Ovary (tissue), 9 donors: Measurements from ENCODE around the gene WDR49. TPM values are rescaled to one million over a fixed set of nuclear protein-coding genes. Genes with fewer than 3 reads are reported as not detected.

Source experiments
- DNase-seq, 5 donors: peaks; one replicate each; pipeline ENCODE4 v3.0.0-alpha.2; 2019 to 2020
- H3K27ac ChIP-seq, 2 donors: fragments of 200-600 bp; one replicate each; pipeline versions ENCODE4 v1.5.1 to v1.8.0; 2019 to 2022
- H3K27me3 ChIP-seq: fragments of 200-600 bp; one replicate; pipeline ENCODE4 v1.8.0; 2022
- H3K36me3 ChIP-seq: fragments of 200-600 bp; sonication (generic); one replicate; pipeline ENCODE4 v1.5.1; 2019
- H3K4me1 ChIP-seq: one replicate; pipeline ENCODE4 v1.8.1; 2013; ENCODE audit warnings: mild to moderate bottlenecking, moderate library complexity; ENCODE audit not compliant: insufficient read depth
- H3K4me3 ChIP-seq: fragments of 200-600 bp; sonication (generic); one replicate; pipeline ENCODE4 v1.5.1; 2017
- H3K9me3 ChIP-seq, 2 donors: fragments of 200-600 bp in 1 of 2; sonication (generic) in 1 of 2; one replicate each; pipeline versions ENCODE4 v1.5.1 to v1.8.1; 2013 to 2019; ENCODE audit warnings: mild to moderate bottlenecking in 1 of 2, moderate library complexity in 1 of 2
- EP300 ChIP-seq: sonication (generic); formaldehyde crosslinking; IDR thresholded peaks from one replicate; pipeline ENCODE4 v1.6.1; 2017; ENCODE audit warnings: antibody characterized with exemption
- POLR2A ChIP-seq: fragments of 450-650 bp; IDR thresholded peaks from one replicate; pipeline ENCODE4 v1.6.1; 2017; ENCODE audit warnings: antibody characterized with exemption, mild to moderate bottlenecking, moderate library complexity
- WGBS, 3 donors: extraction: QIAGEN DNeasy Blood & Tissue Kit in 1 of 3; methylation state at CpG; one replicate each; pipeline versions ENCODE4 v1.1.5 to v1.1.7; 2013 to 2017; 5-methylcytosine and 5-hydroxymethylcytosine counted together
- intact Hi-C, 4 donors: fragments of 100-400 bp; cut with DNase I; formaldehyde crosslinking; loops; one replicate each; pipeline versions ENCODE4 v1.11.0 to v1.15.1; 2022 to 2023
- polyA plus RNA-seq, 2 donors: library from polyadenylated mRNA; stranded (reverse); fragments of 200-250 nt in 1 of 2; fragments of 350-450 nt in 1 of 2; fragmentation: Illumina TruSeq in 1 of 2; extraction: RNeasy Lipid Tissue Mini Kit (QIAGEN cat#74804) in 1 of 2; gene quantifications; one replicate each; pipeline ENCODE4 v1.2.3, GENCODE V29; 2013 to 2014
- total RNA-seq, 7 donors: library from RNA; depleted of rRNA in 2 of 7; stranded (reverse); fragments of >200 nt in 2 of 7; fragmentation: NEBNext Ultra II Directional in 3 of 7; extraction: Animal tissue kit (Norgen Biotek cat#: 25700) in 3 of 7; gene quantifications; one replicate each; pipeline versions ENCODE4 v1.1.0 to v1.2.4, GENCODE V29; 2016 to 2023
- TF ChIP-seq, protein P1 (sequence below), 3 donors: fragments of 450-650 bp in 2 of 3; fragments of 200-600 bp in 1 of 3; IDR thresholded peaks; one replicate each; pipeline versions ENCODE4 v1.5.1 to v1.8.0; 2016 to 2022; ENCODE audit warnings: antibody characterized with exemption in 3 of 3, mild to moderate bottlenecking in 1 of 3
- donor health status: DM: no; HTN: no; CAD: no; lungs with moderate emphysema.
- donor health status: DM: no; HTN: no; CAD: no.
- donor health status: Bipolar disorder and iron deficiency.
- donor health status: DM: yes; HTN: yes; CAD: no.
- donor health status: DM: no; HTN: no; CAD: no.
- donor health status: DM: yes; HTN: yes; CAD: no.

WDR49 gene
- total and polyA plus RNA-seq, 9 donors, result 0.12 to 20.6 (median 1.0) TPM

DNA sequence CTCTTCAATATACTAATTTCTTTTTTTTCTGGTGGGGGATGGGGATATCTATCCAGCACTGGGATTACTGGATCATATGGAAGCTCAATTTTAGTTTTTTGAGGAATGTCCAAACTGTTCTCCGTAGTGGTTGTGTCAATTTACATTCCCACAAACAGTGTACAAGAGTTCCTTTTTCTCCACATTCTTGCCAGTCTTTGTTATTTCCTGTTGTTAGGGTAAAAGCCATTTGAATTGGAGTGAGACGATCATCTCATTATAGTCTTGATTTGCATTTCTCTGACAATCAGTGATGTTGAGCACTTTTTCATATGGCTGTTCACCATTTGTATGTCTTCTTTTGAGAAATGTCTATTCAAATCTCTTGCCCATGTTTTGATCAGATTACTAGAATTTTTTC lies 12.8 kb upstream of the WDR49 start:
- intact Hi-C loops, result no loop called here
- DNase-seq, result no peak
- Histone ChIP-seq H3K4me3 (no peak overlapping the region), H3K27ac (no peak overlapping the region), H3K36me3 (no peaks in the 10 kb centered on the region), H3K4me1 (no peaks in the 10 kb centered on the region), H3K9me3 (no peaks in the 10 kb centered on the region), H3K27me3 (no peaks in the 10 kb centered on the region)
- 86 to 92% (median 90%) methylated on average over 2 of the region's 2 CpGs for WGBS, 3 donors
- TF ChIP-seq POLR2A, result no peak
- TF ChIP-seq, protein P1, sequence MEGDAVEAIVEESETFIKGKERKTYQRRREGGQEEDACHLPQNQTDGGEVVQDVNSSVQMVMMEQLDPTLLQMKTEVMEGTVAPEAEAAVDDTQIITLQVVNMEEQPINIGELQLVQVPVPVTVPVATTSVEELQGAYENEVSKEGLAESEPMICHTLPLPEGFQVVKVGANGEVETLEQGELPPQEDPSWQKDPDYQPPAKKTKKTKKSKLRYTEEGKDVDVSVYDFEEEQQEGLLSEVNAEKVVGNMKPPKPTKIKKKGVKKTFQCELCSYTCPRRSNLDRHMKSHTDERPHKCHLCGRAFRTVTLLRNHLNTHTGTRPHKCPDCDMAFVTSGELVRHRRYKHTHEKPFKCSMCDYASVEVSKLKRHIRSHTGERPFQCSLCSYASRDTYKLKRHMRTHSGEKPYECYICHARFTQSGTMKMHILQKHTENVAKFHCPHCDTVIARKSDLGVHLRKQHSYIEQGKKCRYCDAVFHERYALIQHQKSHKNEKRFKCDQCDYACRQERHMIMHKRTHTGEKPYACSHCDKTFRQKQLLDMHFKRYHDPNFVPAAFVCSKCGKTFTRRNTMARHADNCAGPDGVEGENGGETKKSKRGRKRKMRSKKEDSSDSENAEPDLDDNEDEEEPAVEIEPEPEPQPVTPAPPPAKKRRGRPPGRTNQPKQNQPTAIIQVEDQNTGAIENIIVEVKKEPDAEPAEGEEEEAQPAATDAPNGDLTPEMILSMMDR (IDR thresholded peaks at IDR 0.05), result no peak
- TF ChIP-seq EP300, result no peak

DNA sequence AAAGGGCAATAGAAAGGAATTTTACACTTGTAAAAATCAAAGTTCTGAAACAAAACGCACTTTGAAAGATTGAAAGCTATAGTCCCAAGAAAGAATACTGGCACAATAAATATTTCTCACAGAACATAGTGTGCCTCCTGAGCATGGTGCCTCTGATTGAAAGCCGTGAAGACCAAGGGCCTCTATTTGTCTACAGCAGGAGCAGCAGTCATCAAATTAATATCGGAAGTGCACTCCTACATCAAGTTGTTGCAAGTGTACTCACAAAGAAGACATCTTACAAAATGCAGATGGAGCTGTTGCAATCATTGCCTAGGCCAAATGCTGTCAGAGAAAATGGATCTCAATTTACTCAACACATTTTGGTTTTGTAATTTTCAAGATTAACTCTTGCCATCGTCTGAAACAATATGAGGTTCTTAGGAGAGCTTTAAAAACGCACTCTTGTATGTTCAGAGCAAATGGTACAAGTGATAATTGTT lies 9.2 kb upstream of the WDR49 start:
- WGBS, 3 donors, result 79 to 91% (median 89%) methylated on average over 5 of the region's 5 CpGs
- intact Hi-C loops, result no loop called here
- H3K27me3 ChIP-seq, result no peaks in the 10 kb centered on the region

DNA sequence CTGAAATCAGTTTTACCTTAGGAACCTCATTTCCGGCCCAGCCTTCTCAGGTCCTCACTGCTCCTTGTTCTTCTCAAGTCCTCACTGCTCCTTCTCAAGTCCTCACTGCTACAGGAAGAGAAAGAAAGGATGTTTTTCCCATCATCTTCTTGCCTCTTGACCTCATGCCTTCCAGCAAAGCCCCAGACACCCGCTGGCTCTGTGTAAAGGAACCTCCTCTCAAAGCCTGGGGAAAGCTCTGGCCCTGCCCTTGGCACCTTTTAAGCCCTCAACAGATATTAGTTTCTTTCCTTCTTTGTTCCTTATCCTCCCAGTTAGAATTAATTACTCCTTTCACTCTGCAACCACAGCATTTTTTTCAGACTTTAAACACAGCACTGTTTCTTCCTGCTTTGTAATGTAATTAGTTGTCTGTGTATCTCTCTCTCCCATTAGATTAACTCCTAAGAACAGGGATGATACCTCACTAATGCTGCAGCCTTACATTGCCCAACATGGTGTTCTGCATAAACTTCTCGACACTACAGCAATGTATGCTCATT lies 4.0 kb upstream of the WDR49 start:
- DNase-seq, result no peak
- H3K4me1 ChIP-seq, result peaks cover 2% of the 10 kb centered on the region
- intact Hi-C loops, result no loop called here
- no peaks in the 10 kb centered on the region for H3K9me3 ChIP-seq
- no peaks in the 10 kb centered on the region for H3K27me3 ChIP-seq
- H3K27ac ChIP-seq, result no peak overlapping the region
- no peaks in the 10 kb centered on the region for H3K36me3 ChIP-seq
- TF ChIP-seq, protein P1 (IDR thresholded peaks at IDR 0.05), result no peak
- TF ChIP-seq POLR2A, result no peak
- no peak for TF ChIP-seq EP300
- H3K4me3 ChIP-seq, result no peak overlapping the region
- 63 to 65% (median 63%) methylated on average over 3 of the region's 3 CpGs for WGBS, 3 donors

More for the DNA sequence above, 9.2 kb upstream of the WDR49 start:
- Histone ChIP-seq H3K9me3 (no peaks in the 10 kb centered on the region), H3K27ac (no peak overlapping the region), H3K36me3 (no peaks in the 10 kb centered on the region), H3K4me1 (no peaks in the 10 kb centered on the region), H3K4me3 (no peak overlapping the region)
- no peak for DNase-seq
- TF ChIP-seq, protein P1 (IDR thresholded peaks at IDR 0.05), result no peak

DNA sequence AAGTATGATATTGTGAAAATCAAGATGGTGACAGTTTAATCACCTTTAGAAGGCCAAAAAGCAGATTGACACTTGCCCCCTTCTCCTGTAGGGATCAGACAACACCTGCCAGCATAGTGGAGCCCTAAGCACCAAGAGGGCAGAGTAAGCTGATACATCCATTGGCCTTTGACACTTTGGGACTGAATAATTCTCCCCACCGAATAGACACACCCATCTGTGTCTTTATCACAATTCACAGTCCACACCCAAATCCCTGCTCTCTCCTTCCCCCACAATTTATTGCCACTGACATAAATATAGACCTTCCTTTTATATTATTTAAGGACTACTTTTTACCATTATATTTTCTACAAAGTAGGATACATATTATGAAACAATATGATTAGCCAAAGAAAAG lies 3.1 kb upstream of the WDR49 start:
- Histone ChIP-seq H3K36me3 (no peaks in the 10 kb centered on the region), H3K4me3 (no peak overlapping the region), H3K4me1 (peaks cover 2% of the 10 kb centered on the region), H3K27ac (no peak overlapping the region), H3K27me3 (no peaks in the 10 kb centered on the region), H3K9me3 (no peaks in the 10 kb centered on the region)
- DNase-seq, result no peak
- TF ChIP-seq POLR2A, result no peak
- TF ChIP-seq, protein P1 (IDR thresholded peaks at IDR 0.05), result no peak
- TF ChIP-seq EP300, result no peak
- intact Hi-C loops, result no loop called here
- WGBS, 3 donors, result 45 to 79% (median 65%) methylated on average over 1 of the region's 1 CpG
